Left colon (tissue), 2 donors: Measurements from ENCODE around the gene EXOC4. TPM values are rescaled to one million over a fixed set of nuclear protein-coding genes. Genes with fewer than 3 reads are reported as not detected.
"Not testable (repeated sequence)": the region's sequence is repeated elsewhere in the genome, so short reads cannot be mapped to it uniquely, and the experiment has no call there.

Experiments used
- ATAC-seq: fragments of 200-7000 bp; cut with Tn5 transposase; one replicate; pipeline ENCODE4 v1.9.1; 2020; ENCODE audit warnings: mild to moderate bottlenecking, moderate library complexity
- DNase-seq, 2 donors: peaks; one replicate each; pipeline ENCODE4 v3.0.0-alpha.2; 2020
- intact Hi-C, 2 donors: fragments of 100-400 bp; cut with DNase I in 1 of 2; cut with micrococcal nuclease in 1 of 2; formaldehyde crosslinking; loops; one replicate each; pipeline versions ENCODE4 v1.11.2 to v1.14.0; 2022; cut with DNase I, micrococcal nuclease
- total RNA-seq, 2 donors: library from RNA; stranded (reverse); fragmentation: NEBNext Ultra II Directional; extraction: Animal tissue kit (Norgen Biotek cat#: 25700); gene quantifications; one replicate each; pipeline ENCODE4 v1.2.1, GENCODE V29; 2021
- donor health status: DM: no; HTN: no; CAD: no.
- donor health status: DM: yes; HTN: yes; CAD: no.

EXOC4 gene
- total RNA-seq, 2 donors from 2014 or later: 78.8 to 85.4 TPM

DNA sequence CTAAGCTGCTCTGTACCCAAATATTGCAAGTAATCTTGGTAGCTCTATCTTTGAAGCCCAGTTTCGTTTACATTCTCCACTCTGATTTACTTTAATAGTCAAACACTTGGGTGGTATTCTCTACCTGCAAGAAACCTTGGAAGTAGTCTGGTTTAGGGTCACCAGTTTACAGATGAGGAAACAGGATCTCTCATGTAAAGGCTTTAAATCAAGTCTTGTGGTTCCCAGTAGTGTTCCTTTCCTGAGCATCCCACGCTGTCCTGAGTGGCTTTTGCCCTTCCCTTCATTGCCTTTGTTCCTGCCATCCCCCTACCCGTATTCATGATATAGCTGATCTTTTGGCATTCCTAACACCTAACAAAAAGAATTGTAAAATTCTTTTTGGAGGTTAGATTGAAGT, 20.3 kb downstream of the EXOC4 start:
- DNase-seq: no peak
- ATAC-seq: no peak
- intact Hi-C loops: no loop called here

DNA sequence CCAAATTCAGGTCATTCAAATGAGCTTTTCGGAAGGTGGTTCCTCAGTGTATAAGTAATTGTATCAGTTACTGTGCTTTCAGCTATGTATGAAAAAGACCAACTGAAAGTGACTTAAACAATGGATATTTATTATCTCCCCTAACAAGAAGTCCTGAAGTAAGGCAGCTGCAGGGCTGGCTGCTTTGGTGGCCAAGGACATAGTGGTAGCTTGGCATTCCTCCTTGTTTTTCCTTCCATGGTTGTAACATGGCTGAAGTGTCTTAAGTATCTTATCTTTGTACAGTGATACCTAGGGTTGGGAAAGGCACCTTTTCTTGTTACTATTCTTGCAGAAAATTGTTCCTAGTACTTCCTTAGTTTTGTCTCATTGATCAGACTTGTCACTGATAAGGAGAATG, 21.4 kb downstream of the EXOC4 start:
- intact Hi-C loops: no loop called here
- DNase-seq: no peak
- ATAC-seq: no peak

DNA sequence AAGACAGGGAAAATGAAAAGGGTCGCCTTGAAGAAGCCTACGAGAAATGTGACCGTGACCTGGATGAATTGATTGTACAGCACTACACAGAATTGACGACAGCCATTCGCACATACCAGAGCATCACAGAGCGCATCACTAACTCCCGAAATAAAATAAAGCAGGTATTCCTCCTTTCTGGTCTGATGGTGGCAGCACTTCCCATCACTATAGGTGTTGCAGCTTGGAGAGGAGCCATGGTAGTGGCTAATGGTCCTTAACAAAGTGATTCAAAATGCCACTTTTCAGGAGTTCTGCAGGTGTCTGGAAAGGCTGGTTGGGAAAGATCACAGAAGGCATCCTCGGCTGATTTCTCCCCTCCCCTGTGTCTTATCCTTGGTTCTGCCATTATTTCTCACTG, 22.1 kb downstream of the EXOC4 start:
- ATAC-seq (no peak), DNase-seq (no peak)
- intact Hi-C loops: no loop called here

DNA sequence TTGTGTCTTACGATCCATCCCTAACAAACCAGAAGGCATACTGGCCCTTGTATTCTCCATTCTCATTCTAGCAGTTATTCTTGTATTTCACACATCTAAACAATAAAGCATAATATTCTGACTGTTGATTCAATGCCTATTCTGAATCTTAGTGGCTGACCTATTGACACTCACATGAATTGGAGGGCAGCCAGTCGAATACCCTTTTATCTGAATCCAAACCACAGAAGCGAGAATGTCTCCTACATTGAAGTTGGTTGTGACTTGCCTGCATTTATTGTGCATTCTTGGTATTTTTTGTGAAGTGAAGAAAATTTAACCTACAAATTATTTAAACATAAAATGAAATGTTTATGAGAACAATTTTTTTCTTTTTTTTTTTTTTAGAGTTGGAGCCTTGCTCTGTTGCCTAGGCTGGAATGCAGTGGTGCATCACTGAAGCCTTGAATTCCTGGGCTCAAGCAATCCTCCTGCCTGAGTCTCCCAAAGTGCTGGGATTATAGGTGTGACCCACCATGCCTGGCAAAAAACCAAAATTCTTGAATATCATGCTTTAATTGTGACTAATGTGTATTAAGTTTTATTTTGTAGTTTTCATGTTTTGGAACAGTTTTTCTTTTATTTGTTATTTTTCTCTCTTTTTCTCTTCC, 22.7 kb downstream of the EXOC4 start:
- ATAC-seq (no peak), DNase-seq (no peak)
- intact Hi-C loops: no loop called here

DNA sequence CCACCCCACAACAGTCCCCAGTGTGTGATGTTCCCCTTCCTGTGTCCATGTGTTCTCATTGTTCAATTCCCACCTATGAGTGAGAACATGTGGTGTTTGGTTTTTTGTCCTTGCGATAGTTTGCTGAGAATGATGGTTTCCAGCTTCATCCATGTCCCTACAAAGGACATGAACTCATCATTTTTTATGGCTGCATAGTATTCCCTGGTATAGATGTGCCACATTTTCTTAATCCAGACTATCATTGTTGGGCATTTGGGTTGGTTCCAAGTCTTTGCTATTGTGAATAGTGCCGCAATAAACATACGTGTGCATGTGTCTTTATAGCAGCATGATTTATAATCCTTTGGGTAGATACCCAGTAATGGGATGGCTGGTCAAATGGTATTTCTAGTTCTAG, 26.1 kb downstream of the EXOC4 start:
- DNase-seq, ATAC-seq, intact Hi-C loops: not testable (repeated sequence)

DNA sequence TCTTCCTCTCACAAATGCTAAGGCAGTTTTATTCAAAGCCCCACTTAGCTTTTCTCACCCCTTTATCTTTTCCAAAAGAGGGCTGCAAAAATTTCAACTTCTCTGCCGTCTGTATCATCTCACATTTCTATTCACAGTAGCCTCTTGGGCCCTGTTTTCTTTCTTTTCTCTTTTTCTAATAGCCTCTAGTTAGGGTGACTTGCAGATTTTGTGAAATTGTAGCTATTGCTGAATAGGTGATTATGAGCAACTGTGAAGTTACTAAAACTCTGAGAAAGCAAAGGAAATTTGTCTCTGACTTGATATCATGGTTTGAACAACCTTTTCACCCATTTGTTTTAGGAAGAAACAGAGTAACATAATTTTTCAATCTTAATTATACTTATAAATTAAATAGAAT, 29.2 kb downstream of the EXOC4 start:
- ATAC-seq: no peak

DNA sequence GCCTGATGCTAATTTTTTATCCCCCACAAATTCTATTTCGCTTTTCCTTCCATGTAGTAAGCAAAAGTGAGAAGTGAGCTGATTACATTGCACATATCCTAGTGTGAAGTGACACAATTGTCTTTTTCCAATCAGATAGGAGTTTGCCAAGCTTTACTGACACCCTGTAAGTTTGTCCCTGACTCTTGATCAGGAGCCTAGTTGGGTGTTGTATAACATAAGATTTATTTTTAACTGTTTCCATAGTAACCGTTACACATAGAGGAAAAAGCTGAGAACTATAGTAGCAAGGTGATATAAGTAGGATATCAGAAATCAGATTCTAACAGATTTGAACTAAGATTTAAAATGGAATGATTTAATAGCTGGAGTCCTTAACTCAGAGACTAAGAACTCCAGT, 31.2 kb downstream of the EXOC4 start:
- DNase-seq (no peak), ATAC-seq (no peak)
- intact Hi-C loops: no loop called here

More for the DNA sequence above, 29.2 kb downstream of the EXOC4 start:
- DNase-seq: no peak
- intact Hi-C loops: no loop called here

DNA sequence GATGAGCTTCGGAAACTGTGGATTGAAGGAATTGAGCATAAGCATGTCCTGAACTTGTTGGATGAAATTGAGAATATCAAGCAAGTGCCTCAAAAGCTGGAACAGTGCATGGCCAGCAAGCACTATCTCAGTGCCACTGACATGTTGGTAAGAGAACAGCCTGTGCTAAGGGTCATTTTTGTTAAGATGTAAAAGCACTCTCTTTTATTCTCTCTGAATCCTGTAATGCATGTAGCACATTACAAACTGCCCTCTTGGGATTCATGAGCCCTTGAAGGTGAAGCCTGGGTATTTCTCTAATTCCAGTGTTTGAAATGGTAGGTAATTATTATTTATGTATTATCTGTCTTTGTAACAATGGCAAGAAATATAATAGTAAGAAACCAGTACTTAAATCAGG, 36.1 kb downstream of the EXOC4 start:
- DNase-seq: no peak

DNA sequence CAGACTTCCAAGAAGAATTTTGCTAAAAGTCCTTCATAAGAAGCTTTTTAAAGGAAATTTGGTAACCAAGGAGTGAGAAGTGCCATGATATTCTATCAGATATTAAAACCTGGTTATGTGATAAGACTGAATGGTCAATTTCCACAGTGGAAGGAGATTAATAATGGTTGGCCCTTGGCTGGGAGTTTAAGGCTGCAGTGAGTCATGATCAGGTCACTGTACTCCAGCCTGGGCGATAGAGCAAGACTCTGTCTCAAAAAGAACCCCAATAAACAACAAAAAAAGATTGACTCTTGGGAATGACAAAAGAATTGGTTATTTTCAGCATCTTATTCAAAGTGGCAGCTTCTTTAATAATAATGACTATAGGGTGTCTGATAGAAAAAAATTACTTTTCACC, 37.2 kb downstream of the EXOC4 start:
- DNase-seq (no peak), ATAC-seq (no peak)
- intact Hi-C loops: no loop called here

More for the DNA sequence above, 36.1 kb downstream of the EXOC4 start:
- ATAC-seq: no peak
- intact Hi-C loops: no loop called here

DNA sequence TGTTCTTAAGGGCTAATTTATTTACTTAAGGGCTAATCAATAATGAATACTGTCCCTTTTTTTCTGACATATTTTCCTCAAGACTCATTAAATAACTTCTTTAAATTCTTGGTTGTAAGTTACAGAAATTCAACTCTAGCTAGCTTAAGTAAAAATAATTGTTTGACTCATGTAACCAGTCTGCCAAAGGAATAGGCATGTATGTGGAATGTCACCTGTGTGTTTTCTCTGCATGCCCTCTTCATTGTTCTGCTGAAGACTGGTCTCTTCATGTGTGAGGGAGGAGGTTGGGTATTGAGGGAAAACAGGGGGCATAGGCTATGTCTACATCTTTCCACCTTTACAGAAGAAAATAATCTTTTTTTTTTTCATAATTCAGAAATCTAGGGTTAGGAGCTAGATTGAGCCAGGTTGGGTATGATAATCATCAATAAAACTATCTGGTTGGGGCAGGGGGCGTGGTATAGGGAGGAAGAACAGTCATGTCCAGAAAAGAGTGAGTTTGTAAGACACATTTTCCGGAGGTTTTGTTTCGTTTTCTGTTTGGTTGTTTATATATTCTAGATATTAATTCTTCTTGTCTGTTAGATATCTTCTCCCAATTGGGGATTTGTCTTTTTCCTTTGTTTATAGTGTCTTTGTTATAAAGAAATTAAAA, 37.9 kb downstream of the EXOC4 start:
- intact Hi-C loops: no loop called here
- ATAC-seq (no peak), DNase-seq (no peak)

DNA sequence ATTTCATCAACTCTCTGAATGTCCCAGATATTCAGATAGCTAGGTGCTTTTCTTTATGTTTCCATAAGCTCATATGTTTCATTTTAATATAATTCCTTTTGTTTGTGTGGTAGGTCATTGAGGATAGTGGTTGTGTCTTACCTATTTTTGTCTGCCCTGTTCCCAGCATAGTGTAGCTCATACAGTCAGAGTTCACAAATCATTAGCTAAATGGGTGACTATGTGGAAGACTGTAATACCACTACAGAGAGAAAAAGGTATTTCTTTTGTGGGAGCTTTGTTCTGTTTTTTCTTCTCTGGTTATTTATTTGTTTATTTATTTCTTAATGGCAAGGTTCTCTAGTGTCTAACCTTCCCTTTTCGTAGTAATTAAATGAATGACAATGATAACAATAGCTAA, 39.8 kb downstream of the EXOC4 start:
- no peak for ATAC-seq
- intact Hi-C loops: no loop called here

DNA sequence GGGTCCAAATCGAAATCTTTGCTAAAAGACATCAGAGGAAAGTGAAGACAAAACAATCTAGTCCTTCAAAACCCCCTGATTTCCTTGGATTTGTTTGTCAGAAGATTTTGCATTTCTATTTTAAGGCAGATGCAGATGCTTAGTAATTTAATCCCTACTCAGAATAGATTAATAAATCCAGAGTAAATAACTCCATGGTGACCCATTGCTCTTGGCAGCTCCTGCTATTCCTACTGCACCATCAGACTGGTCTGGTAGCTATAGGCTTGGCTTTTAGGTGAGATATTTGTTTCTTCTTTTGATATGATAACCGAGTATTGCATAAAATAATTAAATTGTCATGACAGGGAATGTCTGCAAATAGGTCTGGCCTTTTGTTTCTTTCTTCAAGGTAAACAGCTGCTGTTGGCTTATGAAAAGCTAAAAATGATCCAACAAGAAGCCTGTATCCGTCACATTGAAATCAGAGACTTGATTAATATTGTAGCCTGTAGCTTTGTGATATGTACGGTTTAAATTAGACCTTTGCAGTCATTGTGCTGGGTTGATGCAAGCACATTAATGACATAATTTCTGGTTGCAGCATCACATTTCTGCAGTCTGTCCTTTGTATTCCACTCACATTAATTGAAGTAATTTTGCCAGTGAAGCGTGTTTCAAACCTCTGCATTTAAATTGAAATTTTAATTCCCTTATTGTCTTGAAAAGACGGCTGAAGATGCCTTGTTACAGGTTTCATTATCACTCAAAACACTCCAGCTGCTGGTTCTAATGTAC, 40.7 kb downstream of the EXOC4 start:
- DNase-seq (no peak), ATAC-seq (no peak)
- intact Hi-C loops: no loop called here

More for the DNA sequence above, 39.8 kb downstream of the EXOC4 start:
- no peak for DNase-seq

DNA sequence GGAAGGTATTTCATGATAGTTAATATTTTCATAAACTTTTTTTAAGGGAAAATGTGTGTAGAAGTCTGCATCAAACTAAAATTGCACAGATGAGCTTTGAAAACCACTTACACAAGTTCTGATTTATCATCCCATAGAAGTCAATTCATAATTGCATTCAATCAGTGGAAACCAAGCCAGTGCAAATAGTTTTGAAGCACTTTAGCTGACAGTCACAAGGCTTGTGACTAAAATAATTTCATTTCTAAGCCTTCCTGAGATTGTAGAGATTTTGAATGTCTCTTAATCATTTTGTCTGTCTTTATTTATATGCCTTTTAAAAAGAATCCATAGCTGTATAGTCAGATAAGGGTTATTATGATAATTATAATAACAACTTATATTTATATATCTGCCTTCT, 41.4 kb downstream of the EXOC4 start:
- ATAC-seq: no peak

DNA sequence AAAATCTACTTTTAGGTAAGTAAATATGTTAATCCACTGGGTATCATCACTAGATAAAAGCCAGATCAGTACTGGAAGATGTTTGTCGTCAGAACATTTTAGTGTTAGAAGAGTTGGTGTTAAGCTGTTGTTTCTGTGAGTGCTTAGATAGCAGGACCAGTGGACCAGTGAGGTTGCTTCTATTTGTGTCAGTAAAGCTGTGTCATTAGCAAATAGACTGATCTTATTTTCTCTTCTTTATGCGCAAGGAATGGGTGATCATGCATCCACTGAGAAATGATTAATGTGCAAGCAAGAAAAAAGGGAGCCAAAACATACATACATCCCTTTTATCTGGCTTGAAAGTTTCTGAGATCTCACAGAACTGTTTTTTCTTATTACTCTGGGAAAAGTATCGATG, 42.6 kb downstream of the EXOC4 start:
- DNase-seq: no peak
- intact Hi-C loops: no loop called here
- ATAC-seq: no peak

More for the DNA sequence above, 41.4 kb downstream of the EXOC4 start:
- DNase-seq: no peak
- intact Hi-C loops: no loop called here

DNA sequence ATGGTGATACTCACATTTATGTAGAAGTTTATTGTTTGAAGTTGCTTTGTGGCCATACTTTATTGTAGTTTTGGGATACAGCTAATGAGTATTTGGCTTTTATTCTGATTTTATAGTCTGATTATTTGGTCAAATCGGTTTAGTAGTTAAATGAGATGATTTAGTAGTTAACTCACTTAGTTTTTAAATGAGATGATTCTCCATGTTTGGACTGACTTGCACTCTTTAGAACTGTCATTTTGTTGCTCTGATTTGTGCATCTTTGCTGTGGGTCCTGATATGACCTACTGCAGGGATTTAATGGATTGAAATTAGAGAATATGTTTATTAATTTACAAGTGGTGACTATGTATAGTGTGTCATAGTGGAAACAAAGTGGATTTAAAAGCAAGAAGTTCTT, 44.2 kb downstream of the EXOC4 start:
- no peak for ATAC-seq
- intact Hi-C loops: no loop called here
- DNase-seq: no peak

DNA sequence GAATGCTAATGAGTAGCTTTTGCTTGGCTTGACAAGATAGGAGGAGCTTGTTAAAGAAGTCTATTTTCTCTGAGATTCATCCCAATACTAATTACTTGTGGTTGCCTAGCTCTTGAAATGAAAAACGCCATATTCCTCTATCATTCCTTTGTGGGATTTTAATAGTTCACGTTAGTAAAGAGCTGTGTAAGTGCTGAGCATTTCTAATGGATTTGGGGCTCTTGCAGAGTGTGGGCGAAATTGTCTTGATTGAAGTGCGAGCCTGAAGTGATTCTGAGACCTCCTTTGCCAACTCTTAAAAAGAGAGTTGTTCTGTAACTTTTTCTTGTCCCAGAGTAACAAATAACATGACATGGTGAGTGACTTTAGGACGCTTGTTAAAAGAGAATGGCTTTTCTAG, 45.2 kb downstream of the EXOC4 start:
- ATAC-seq: no peak
- intact Hi-C loops: no loop called here
- no peak for DNase-seq

DNA sequence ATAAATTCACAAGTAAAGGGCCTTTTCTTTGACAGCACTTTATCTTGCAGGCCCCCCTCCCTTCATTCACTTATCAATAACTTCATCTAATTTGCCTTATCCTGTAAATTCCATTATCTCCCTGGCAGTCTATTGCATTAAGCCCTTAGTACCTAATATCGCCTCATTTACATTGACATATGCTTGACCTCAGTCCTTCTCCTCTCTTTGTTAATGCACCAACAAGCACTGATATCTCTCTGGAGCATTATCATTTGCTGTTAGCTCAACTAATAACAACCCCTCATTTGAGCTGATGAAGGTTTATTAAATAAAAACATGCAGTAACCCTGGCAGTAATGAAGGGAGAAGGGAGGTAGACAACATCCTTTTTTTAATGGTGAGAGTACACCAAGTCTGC, 46.8 kb downstream of the EXOC4 start:
- DNase-seq (no peak), ATAC-seq (no peak)
- intact Hi-C loops: no loop called here

DNA sequence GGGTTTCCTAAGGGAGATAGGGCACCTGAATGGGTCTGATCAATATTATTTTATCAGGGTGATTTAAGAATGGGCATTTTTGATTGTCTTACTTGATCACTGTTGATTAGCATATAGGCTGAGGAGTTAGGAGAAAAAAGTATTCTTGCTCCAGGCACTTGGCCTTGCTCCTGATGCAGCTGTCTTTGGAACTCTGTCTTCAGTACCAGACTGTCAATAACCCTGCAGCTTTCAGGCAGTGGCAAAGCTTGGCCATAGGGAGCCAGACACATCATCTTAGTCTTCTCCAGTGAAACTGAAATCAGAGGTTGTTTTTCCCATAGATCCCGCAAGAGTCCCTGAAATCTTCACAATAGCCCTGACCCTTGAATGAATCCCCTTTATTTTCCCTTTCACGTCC, 47.2 kb downstream of the EXOC4 start:
- ATAC-seq (no peak), DNase-seq (no peak)
- intact Hi-C loops: no loop called here

DNA sequence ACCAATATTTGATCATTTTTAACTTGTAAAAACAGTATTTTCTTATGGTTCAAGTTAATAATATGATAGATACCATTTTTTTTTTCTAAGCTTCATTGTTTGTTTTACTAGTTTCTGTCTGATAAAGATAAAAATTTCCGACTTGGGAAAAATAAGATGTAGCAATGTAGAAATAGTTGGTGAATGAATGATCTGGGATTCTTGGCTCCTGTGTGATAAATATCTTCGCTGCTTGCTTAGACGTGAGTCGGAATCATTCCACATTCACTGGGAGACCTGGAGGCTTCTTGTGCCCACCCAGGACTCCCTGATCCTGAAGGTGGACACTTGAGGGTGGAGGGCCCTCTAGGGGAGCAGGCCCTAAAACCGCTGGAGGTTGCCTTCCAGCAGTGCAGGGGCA, 47.9 kb downstream of the EXOC4 start:
- ATAC-seq (no peak), DNase-seq (no peak)
- intact Hi-C loops: no loop called here

DNA sequence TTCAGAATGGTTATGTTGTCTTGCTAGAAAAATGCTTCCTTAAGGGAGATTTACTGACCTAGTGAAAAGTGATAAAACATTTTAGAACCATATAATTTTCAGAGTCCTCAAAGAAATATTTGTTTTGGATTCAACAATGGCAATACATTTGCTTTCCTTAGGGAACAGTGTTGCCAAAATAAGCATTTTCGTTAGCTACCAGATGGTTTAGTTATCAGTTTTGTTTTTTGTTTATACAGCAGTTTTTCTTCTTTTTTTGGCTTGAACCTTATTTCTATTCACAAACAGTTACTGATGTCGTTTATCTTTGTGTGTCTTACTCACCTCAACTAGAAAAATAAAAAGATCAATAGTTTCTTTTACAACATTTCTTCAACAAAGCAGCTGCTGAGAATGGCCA, 48.6 kb downstream of the EXOC4 start:
- ATAC-seq: no peak
- no peak for DNase-seq
- intact Hi-C loops: no loop called here
